Measurements from ENCODE around the gene ZNF169.
"Not testable (repeated sequence)": the region's sequence is repeated elsewhere in the genome, so short reads cannot be mapped to it uniquely, and the experiment has no call there.

Gene ZNF169

DNA sequence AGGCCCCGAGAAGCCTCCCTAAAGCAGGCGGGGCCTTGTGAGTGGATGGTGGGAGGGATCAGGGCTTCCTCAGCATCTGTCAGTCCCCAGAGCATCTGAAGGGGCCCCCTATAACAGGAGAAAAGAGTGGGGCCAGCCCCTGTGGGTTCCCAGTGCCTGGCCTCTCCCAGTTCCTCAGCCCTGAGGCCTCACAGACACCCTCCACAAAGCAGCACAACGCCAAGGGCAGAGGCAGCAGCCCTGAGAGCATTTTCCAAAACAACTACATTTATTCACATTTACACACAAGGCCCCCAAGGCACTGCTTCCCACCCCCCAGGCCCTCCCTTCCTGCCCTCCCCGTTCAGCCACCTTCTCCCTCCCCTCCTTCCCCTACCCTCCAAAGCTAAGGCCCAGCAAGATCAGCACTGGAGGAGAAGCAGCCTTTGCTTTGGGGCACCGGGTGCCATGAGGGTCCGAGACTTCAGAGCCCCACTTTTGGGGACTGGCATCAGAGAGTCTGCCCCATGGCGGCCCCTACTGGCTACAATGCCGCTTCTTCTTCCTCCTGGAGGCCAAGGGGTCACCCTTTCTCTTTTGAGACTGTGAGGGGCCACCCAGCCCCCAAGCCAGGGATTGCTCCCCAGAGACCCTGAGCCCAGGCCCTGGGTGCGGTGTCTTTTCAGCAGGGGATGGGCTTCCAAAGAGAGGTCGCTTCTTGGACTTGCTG lies 59.0 kb downstream of the ZNF169 start:
- H3K27me3 ChIP-seq; intact Hi-C loops (cut with DNase I; ENCODE audit: low total_unique reads); DNase-seq; H3K36me3 ChIP-seq; H3K9me3 ChIP-seq; H3K4me3 ChIP-seq; H3K27ac ChIP-seq; H3K4me1 ChIP-seq: not testable (repeated sequence)

DNA sequence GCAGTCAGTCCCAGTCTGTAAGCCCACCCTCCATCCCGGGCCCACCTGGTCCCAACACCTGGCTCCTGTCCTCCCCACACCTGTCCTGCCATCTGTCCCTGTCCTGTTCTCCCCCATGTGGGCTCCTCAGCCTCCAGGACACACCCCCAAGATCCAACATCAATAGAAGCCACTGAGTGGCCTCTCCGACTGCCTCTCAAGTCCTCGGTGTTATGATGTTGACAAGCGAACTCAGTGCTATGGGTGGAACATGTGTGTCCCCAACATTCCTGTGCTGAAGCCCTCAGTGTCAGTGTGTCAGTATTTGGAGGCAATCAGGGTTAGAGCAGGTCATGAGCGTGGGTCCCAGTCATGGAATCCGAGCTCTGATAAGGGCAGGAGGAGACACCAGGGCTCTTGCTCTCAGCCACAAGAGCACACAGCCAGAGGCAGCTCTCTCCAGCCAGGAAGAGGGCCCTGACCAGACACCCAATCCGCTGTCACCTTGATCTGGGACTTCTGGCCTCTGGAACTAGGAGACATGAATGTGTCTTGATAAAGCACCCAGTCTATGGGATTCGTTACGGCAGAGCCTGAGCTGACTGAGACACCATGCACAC lies 63.3 kb downstream of the ZNF169 start:
- H3K27me3 ChIP-seq; DNase-seq; intact Hi-C loops (cut with DNase I; ENCODE audit: low total_unique reads); H3K9me3 ChIP-seq; H3K36me3 ChIP-seq; H3K4me1 ChIP-seq; H3K27ac ChIP-seq; H3K4me3 ChIP-seq: not testable (repeated sequence)

DNA sequence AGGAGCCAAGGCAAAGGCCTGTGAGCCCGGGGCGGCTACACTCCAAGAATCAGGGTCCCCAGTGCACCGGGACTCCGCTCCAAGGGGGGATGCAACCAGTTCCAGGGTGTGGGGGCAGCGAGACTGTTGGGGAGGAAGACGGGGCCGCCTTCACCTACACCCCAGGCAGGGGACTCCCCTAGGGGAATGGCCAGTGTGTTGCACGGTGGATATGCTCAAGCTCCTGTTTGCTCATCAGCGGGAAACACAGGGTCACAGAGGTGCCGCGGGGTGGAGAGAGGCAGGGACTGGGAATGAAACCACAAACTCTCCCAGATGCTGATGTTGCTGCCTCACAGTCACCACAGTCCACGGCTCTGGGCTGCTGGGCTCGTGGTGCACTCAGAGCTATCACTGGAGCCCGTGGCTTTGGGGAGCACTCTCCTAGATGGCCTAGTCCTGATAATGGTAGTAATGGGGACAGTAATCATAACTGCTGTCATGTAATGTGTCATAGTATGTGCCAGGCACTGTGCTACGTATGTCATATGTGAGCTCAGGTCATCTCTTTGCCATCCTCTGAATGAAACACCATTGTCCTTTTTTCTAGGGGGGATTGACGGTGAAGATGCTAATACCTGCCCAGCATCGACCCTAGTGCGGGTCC lies 64.2 kb downstream of the ZNF169 start:
- DNase-seq; H3K4me1 ChIP-seq; H3K4me3 ChIP-seq; H3K36me3 ChIP-seq; H3K27ac ChIP-seq; H3K27me3 ChIP-seq; H3K9me3 ChIP-seq; intact Hi-C loops (cut with DNase I; ENCODE audit: low total_unique reads): not testable (repeated sequence)

DNA sequence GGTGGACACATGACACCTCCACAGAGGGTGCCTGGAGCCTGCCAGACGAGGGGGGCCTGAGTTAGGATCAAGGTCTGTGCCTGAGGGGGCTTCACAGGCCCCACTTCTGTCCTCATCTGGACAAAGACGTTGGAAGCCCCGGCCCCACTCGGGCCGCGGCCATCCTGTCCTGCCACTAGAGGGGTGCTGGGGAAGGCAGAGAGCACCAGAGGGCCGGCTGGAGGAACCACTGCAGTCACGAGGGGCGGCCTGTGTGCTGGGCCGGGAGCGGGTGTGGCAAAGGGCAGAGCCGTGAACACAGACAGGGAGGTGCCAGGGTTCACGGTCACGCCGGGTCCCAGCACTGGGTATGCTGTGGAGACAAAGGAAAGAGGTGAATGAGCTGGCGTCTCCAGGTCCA lies 66.5 kb downstream of the ZNF169 start:
- H3K4me3 ChIP-seq; H3K27ac ChIP-seq; DNase-seq; H3K36me3 ChIP-seq; intact Hi-C loops (cut with DNase I; ENCODE audit: low total_unique reads); H3K27me3 ChIP-seq; H3K4me1 ChIP-seq; H3K9me3 ChIP-seq: not testable (repeated sequence)

DNA sequence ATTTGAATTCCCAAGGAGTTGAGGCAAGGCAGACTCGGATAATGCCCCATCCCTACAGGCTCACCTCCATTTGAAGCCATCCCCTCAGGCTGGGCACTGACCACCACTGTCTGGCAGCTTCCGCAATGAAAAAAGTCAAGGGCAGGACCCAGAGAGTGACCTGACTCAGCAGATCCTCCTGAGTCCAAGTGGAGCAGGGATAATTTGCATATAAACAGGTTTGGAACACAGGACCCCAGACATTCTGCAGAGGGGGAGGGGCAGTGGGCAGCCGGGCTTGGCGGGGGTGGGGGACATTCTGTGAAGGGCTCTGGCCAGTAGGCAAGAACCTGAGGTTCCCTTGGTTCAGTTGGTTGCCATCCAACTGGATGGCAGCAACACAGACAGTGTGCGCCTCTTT lies 69.4 kb downstream of the ZNF169 start, which contains the start of gene NUTM2F:
TSS of gene NUTM2F (minus strand) at position 101 of the 400 bp plus-strand sequence. CDS start at position 80, 21 bp downstream.
- H3K36me3 ChIP-seq; H3K27me3 ChIP-seq; H3K4me3 ChIP-seq; intact Hi-C loops (cut with DNase I; ENCODE audit: low total_unique reads); H3K4me1 ChIP-seq; DNase-seq; H3K27ac ChIP-seq; H3K9me3 ChIP-seq: not testable (repeated sequence)

DNA sequence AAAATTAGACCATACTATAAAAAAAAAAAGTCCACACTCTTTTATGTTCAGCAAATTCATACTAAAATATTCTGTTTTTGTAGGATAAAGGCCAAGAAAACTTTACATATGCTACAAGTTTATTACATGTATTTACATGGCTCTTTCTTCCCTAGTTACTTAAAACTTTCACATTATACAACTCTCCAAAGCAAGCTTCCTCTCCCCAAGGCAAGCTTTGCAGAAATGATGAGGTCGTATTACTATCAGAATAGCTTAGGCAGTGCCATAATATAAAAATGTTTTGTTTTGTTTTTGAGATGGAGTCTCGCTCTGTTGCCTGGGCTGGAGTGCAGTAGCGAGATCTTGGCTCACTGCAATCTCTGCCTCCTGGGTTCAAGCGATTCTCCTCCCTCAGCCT lies 77.3 kb downstream of the ZNF169 start:
- H3K36me3 ChIP-seq; DNase-seq; H3K27ac ChIP-seq; H3K4me1 ChIP-seq; H3K27me3 ChIP-seq; H3K9me3 ChIP-seq; intact Hi-C loops (cut with DNase I; ENCODE audit: low total_unique reads); H3K4me3 ChIP-seq: not testable (repeated sequence)

DNA sequence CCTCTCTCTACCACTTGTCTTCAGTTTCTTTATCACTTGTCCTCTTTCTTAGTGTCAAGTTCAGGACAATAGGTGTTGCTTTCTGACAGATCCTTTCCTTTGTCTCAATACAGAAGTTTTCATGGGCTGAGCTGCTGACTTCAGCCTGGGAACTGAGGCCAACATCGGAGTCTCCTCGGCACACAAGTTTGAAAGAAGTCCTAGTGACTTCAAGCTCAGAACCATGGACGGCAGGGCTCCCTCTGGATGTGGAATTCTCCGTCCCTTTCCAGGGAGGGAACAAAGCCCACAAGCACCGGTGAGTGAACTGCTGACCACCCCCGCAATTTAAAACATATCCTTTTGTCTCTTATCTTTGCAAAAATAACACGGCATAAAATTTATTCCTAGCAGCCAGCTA lies 79.6 kb downstream of the ZNF169 start:
- H3K4me1 ChIP-seq; H3K4me3 ChIP-seq; DNase-seq; H3K36me3 ChIP-seq; H3K27me3 ChIP-seq; H3K27ac ChIP-seq; intact Hi-C loops (cut with DNase I; ENCODE audit: low total_unique reads); H3K9me3 ChIP-seq: not testable (repeated sequence)

DNA sequence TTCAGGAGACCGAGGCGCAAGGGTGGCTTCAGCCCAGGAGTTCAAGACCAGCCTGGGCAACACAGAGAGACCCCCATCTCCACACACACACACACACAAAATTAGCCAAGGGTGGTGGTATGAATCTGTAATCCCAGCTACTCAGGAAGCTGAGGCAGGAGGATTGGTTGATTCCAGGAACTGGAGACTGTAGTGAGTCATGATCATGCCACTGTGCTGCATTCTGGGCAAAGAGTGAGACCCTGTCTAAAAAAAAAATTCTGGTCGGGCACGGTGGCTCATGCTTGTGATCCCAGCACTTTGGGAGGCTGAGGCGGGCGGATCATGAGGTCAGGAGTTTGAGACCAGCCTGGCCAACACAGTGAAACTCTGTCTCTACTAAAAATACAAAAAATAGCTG lies 80.6 kb downstream of the ZNF169 start:
- DNase-seq: not testable (repeated sequence)

DNA sequence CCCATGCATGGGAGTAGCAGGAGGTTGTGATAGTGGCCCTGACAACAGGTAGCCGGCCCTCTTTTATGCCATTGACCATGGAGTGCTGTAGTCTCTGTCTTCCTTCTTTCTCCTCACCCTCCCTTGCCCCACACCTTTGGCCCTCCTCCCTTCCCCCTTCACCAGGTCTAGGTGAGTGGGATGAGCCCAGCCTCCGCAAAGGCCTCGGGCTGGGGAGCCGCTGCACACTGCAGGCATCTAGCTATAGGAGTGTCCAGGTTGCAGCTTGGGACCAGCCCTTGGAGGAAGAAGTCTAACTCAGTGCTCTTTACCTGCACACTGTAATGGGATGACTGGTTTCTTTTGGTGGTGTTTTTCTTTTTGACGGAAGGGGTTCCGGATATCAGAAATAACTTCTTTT lies 81.7 kb downstream of the ZNF169 start:
- H3K9me3 ChIP-seq; H3K27me3 ChIP-seq; H3K4me3 ChIP-seq; H3K4me1 ChIP-seq; intact Hi-C loops (cut with DNase I; ENCODE audit: low total_unique reads); DNase-seq; H3K36me3 ChIP-seq; H3K27ac ChIP-seq: not testable (repeated sequence)

More for the DNA sequence above, 80.6 kb downstream of the ZNF169 start:
- H3K4me1 ChIP-seq; H3K9me3 ChIP-seq; intact Hi-C loops (cut with DNase I; ENCODE audit: low total_unique reads); H3K27me3 ChIP-seq; H3K4me3 ChIP-seq; H3K36me3 ChIP-seq; H3K27ac ChIP-seq: not testable (repeated sequence)

DNA sequence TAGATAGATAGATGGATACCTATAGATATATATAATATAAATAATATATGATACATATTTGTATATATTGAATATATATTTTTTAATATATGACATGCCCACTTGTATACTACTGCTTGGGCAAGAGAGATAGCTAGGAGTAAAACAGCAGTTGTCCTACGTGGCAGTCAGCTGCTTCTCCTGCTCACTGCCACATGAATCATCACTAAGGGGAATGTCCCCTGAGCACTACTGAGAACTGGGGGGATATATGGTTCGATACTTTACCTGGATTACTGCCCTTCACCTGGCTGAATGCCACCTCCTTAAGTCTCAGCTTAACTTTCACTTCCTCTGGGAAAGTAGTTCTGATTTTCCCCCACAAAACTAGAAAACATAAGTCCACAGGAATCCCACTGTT lies 82.6 kb downstream of the ZNF169 start:
- H3K4me3 ChIP-seq; H3K27ac ChIP-seq; H3K27me3 ChIP-seq; H3K9me3 ChIP-seq; intact Hi-C loops (cut with DNase I; ENCODE audit: low total_unique reads); DNase-seq; H3K36me3 ChIP-seq; H3K4me1 ChIP-seq: not testable (repeated sequence)

DNA sequence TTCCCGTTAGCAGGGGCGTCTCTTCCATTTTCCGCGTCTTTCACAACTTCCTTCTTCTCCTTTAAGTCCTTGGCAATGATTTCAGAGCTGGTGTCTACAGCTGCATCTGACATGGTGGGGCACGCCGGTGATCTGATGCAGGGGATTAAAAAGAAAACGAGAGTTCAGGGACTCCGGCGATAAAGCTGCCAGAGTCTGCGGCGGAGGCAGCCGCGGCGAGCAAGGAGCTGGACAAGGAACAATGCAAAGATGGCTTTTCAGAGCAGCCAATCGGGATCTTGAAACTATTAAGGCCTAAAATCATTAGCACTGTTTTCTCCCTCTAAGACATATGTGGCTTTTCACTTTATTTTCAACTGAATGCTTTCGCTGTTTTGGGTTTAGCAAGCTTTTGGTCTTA lies 88.4 kb downstream of the ZNF169 start:
- H3K9me3 ChIP-seq; H3K27me3 ChIP-seq; DNase-seq; H3K27ac ChIP-seq; H3K4me3 ChIP-seq; H3K4me1 ChIP-seq; H3K36me3 ChIP-seq; intact Hi-C loops (cut with DNase I; ENCODE audit: low total_unique reads): not testable (repeated sequence)

DNA sequence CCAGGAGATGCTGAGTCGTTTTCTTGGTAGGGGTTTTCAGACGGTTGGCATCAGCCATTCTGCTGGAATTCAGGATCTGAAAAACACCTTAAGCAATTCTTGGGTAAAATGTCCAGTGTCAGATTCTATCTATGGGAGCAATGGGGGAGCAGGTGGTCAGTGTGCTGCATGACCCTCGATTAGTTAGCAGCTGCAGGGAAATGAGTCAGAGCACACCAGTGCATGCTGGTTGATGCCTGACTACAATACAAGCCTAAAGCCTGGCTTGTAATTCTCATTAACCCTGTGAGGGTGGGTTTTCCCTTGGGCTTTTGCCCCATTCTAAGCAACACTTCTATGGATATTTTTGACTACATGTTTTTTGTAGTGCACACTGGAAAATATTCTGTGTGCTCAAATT lies 89.7 kb downstream of the ZNF169 start:
- H3K9me3 ChIP-seq; H3K4me3 ChIP-seq; intact Hi-C loops (cut with DNase I; ENCODE audit: low total_unique reads); H3K27me3 ChIP-seq; H3K4me1 ChIP-seq; H3K36me3 ChIP-seq; H3K27ac ChIP-seq; DNase-seq: not testable (repeated sequence)
